HCEC 1CT (cell line): ENCODE data around the gene ZNF410.

Experiments used
- DNase-seq: peaks from one replicate; pipeline ENCODE4 v3.0.0-alpha.2; 2017

ZNF410 gene

GRCh38 chr14:73955674-73956073 is 69.0 kb downstream of the ZNF410 start:
- DNase-seq: no peak

- DNase-seq: no peak
Measured at GRCh38 chr14:73958591-73958990, 71.9 kb downstream of the ZNF410 start.

GRCh38 chr14:73961192-73961591 is 74.5 kb downstream of the ZNF410 start:
- DNase-seq: no peak

- DNase-seq: no peak
Measured at GRCh38 chr14:73965216-73965615, 78.6 kb downstream of the ZNF410 start.

- DNase-seq: no peak
Measured at GRCh38 chr14:73968885-73969284, 82.2 kb downstream of the ZNF410 start.

GRCh38 chr14:73973497-73973896 is 86.8 kb downstream of the ZNF410 start:
- DNase-seq: no peak

GRCh38 chr14:73976125-73976524 is 89.5 kb downstream of the ZNF410 start:
- no peak for DNase-seq

GRCh38 chr14:73977896-73978295 is 91.2 kb downstream of the ZNF410 start:
- DNase-seq: peak; percentile 23
